Testis (tissue), 2 donors: ENCODE data around the gene GATA6.

Experiments
- CTCF ChIP-seq, 3 experiments: fragments of 450-650 bp in 2 of 3; fragments of 200-600 bp in 1 of 3; sonication (generic) in 1 of 3; IDR thresholded peaks; one replicate each; pipeline ENCODE4 v1.5.1; 2016 to 2019; ENCODE audit warnings: antibody characterized with exemption in 3 of 3, mild to moderate bottlenecking in 2 of 3, moderate library complexity in 1 of 3
- POLR2A ChIP-seq: fragments of 450-650 bp; IDR thresholded peaks from one replicate; pipeline ENCODE4 v1.6.1; 2017; ENCODE audit warnings: antibody characterized with exemption, mild to moderate bottlenecking, moderate library complexity

DNA sequence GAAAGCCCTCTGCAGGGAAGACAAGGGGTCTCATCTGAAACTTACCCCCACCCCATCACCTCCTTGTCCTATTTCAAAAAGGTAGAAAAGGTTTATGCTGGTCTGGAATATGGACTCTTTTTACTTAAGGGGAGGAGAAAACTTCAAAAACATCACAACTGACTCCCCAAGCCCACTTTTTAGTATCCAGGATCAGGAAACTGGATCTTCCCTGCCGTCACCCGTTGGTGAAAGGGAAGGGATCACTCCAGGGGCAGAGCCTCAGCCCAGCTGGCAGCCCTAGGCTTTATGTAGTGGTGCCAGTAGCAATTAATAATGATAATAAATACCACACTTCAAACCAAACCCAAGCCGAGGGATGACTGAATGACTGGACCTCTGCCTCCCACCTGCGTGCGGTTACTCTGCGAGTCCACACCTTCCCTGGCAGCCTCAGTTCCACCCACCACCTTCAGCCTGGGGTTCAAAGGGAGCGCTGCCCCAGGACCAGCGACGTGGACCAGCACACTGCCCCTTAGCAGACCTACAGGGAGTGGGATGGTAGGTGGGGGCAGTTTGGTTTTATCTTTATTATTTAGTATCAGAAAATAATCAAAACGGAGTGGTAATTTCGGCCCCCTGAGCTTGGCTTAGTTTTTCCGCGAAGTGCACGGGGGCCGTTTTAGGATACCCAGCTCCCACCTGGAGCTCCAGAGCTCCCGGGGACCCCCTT, 4.9 kb upstream of the GATA6 start:
- TF ChIP-seq CTCF (IDR thresholded peaks at IDR 0.05) (no peak), POLR2A (no peak)
